CD14-positive monocyte (primary cell): Measurements from ENCODE around the gene GNAZ. TPM values are rescaled to one million over a fixed set of nuclear protein-coding genes. Genes with fewer than 3 reads are reported as not detected.
A peak's percentile ranks its signal among the peaks of the same experiment; 100 is the strongest.

Experiments used
- DNase-seq, 3 donors: peaks; one replicate each; pipeline ENCODE4 v3.0.0-alpha.2; 2011 to 2022
- H2AFZ ChIP-seq: 2 replicates; pipeline ENCODE4 v1.6.0; 2012; ENCODE audit warnings: mild to moderate bottlenecking, low read depth, low read length, inconsistent platforms; ENCODE audit not compliant: insufficient read depth, poor library complexity, severe bottlenecking
- H3K27ac ChIP-seq, 2 donors: 1 replicate in 1 of 2; 2 replicates in 1 of 2; pipeline ENCODE4 v1.5.1; 2012 to 2013; ENCODE audit warnings: low read length in 2 of 2, control low read depth in 1 of 2, inconsistent platforms in 1 of 2, low read depth in 1 of 2, mild to moderate bottlenecking in 1 of 2
- H3K27me3 ChIP-seq, 2 donors: one replicate each; pipeline versions ENCODE4 v1.6.0 to v1.6.1; 2011 to 2013; ENCODE audit warnings: low read length in 2 of 2; ENCODE audit not compliant: control insufficient read depth in 2 of 2, insufficient read depth in 2 of 2
- H3K36me3 ChIP-seq, 2 donors: replicated peaks in 1 of 2; 1 replicate in 1 of 2; 2 replicates in 1 of 2; pipeline versions ENCODE4 v1.5.1 to v1.6.1; 2012 to 2013; ENCODE audit warnings: low read length in 2 of 2, control low read depth in 1 of 2, inconsistent platforms in 1 of 2, mild to moderate bottlenecking in 1 of 2; ENCODE audit not compliant: insufficient read depth in 2 of 2, control insufficient read depth in 1 of 2
- H3K4me1 ChIP-seq, 2 donors: 1 replicate in 1 of 2; 2 replicates in 1 of 2; pipeline versions ENCODE4 v1.5.1 to v1.6.1; 2012 to 2013; ENCODE audit warnings: low read length in 2 of 2, control low read depth in 1 of 2, inconsistent platforms in 1 of 2, mild to moderate bottlenecking in 1 of 2, moderate library complexity in 1 of 2; ENCODE audit not compliant: insufficient read depth in 2 of 2, control insufficient read depth in 1 of 2
- H3K4me2 ChIP-seq: replicated peaks from 2 replicates; pipeline ENCODE3; 2012; ENCODE audit warnings: low read length, moderate library complexity, mild to moderate bottlenecking; ENCODE audit not compliant: poor library complexity, severe bottlenecking; ENCODE audit errors: extremely low read depth
- H3K4me3 ChIP-seq, 3 experiments: fragments of 200-600 bp in 1 of 3; sonication (generic) in 1 of 3; replicated peaks in 1 of 3; 1 replicate in 2 of 3; 2 replicates in 1 of 3; pipeline ENCODE4 v1.5.1; 2011 to 2013; ENCODE audit warnings: low read length in 3 of 3, mild to moderate bottlenecking in 3 of 3, control low read depth in 2 of 3, low read depth in 2 of 3, inconsistent platforms in 1 of 3, moderate library complexity in 1 of 3
- H3K79me2 ChIP-seq: 2 replicates; pipeline ENCODE4 v1.6.0; 2012; ENCODE audit warnings: mild to moderate bottlenecking, control low read depth, inconsistent platforms, low read length, moderate library complexity; ENCODE audit not compliant: insufficient read depth
- H3K9ac ChIP-seq: 2 replicates; pipeline ENCODE4 v1.6.0; 2017; ENCODE audit warnings: low read length, mild to moderate bottlenecking; ENCODE audit not compliant: insufficient read depth, poor library complexity, severe bottlenecking
- H3K9me3 ChIP-seq, 2 donors: replicated peaks in 1 of 2; 1 replicate in 1 of 2; 2 replicates in 1 of 2; pipeline versions ENCODE4 v1.5.1 to v1.6.1; 2012 to 2013; ENCODE audit warnings: low read length in 2 of 2, control low read depth in 1 of 2; ENCODE audit not compliant: control insufficient read depth in 1 of 2, insufficient read depth in 1 of 2
- H4K20me1 ChIP-seq: 2 replicates; pipeline ENCODE4 v1.6.0; 2012; ENCODE audit warnings: mild to moderate bottlenecking, low read length, control low read depth, moderate library complexity; ENCODE audit not compliant: insufficient read depth
- H3K27ac Mint-ChIP-seq, 7 donors: one replicate each; pipeline ENCODE4 v1.8.0; 2020; ENCODE audit warnings: mild to moderate bottlenecking in 7 of 7, mixed read lengths in 7 of 7, moderate library complexity in 6 of 7, inconsistent platforms in 2 of 7
- H3K27me3 Mint-ChIP-seq, 3 donors: one replicate each; pipeline ENCODE4 v1.8.0; 2021 to 2022; ENCODE audit warnings: low read depth in 3 of 3, mild to moderate bottlenecking in 3 of 3, mixed read lengths in 3 of 3, moderate library complexity in 3 of 3, inconsistent platforms in 1 of 3
- H3K36me3 Mint-ChIP-seq, 2 donors: one replicate each; pipeline ENCODE4 v1.8.0; 2020; ENCODE audit warnings: mixed read lengths in 2 of 2, inconsistent platforms in 1 of 2, mild to moderate bottlenecking in 1 of 2
- H3K4me1 Mint-ChIP-seq: one replicate; pipeline ENCODE4 v1.8.0; 2020; ENCODE audit warnings: mild to moderate bottlenecking, mixed read lengths
- H3K4me3 Mint-ChIP-seq, 2 donors: one replicate each; pipeline ENCODE4 v1.8.0; 2020; ENCODE audit warnings: mild to moderate bottlenecking in 2 of 2, mixed read lengths in 2 of 2, moderate library complexity in 1 of 2
- H3K9me3 Mint-ChIP-seq, 7 donors: one replicate each; pipeline ENCODE4 v1.8.0; 2020 to 2022; ENCODE audit warnings: mixed read lengths in 7 of 7, mild to moderate bottlenecking in 6 of 7, moderate library complexity in 6 of 7, inconsistent platforms in 2 of 7
- WGBS: methylation state at CpG from one replicate; pipeline ENCODE4 v1.1.5; 2013; ENCODE audit warnings: missing lambda C conversion rate; ENCODE audit not compliant: insufficient coverage; 5-methylcytosine and 5-hydroxymethylcytosine counted together
- intact Hi-C, 2 donors: fragments of 100-400 bp; cut with micrococcal nuclease; formaldehyde crosslinking; loops; one replicate each; pipeline versions ENCODE4 v1.15.0 to v1.15.1; 2023
- polyA plus RNA-seq, 3 donors: library from polyadenylated mRNA; depleted of rRNA in 1 of 3; unstranded in 2 of 3; stranded (reverse) in 1 of 3; fragments of 300-500 nt in 2 of 3; fragments of >200 nt in 1 of 3; fragmentation: Illumina TruSeq in 2 of 3; gene quantifications; 1 replicate in 2 of 3; 2 replicates in 1 of 3; pipeline ENCODE4 v1.2.3, GENCODE V29; 2012 to 2021
- TF ChIP-seq, protein P1 (sequence below): fragments of 200-600 bp; IDR thresholded peaks from one replicate; pipeline ENCODE4 v1.8.0; 2022; ENCODE audit warnings: antibody characterized with exemption, mild to moderate bottlenecking

Gene GNAZ
- polyA plus RNA-seq, 3 donors = 0.04 to 0.05 TPM; not detected in 1

GRCh38 chr22:23131931-23132330, 61.6 kb downstream of the GNAZ start:
- no peaks in the 10 kb centered on the region for H3K9me3 ChIP-seq
- TF ChIP-seq, protein P1, sequence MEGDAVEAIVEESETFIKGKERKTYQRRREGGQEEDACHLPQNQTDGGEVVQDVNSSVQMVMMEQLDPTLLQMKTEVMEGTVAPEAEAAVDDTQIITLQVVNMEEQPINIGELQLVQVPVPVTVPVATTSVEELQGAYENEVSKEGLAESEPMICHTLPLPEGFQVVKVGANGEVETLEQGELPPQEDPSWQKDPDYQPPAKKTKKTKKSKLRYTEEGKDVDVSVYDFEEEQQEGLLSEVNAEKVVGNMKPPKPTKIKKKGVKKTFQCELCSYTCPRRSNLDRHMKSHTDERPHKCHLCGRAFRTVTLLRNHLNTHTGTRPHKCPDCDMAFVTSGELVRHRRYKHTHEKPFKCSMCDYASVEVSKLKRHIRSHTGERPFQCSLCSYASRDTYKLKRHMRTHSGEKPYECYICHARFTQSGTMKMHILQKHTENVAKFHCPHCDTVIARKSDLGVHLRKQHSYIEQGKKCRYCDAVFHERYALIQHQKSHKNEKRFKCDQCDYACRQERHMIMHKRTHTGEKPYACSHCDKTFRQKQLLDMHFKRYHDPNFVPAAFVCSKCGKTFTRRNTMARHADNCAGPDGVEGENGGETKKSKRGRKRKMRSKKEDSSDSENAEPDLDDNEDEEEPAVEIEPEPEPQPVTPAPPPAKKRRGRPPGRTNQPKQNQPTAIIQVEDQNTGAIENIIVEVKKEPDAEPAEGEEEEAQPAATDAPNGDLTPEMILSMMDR = no peak
- H3K4me3 ChIP-seq = no peak overlapping the region
- H2AFZ ChIP-seq = no peak overlapping the region
- Mint-ChIP-seq H3K9me3 (no peaks in the 10 kb centered on the region), H3K4me3 (no peak overlapping the region), H3K27ac (no peak overlapping the region), H3K4me1 (peaks cover 2% of the 10 kb centered on the region), H3K27me3 (peaks cover 0 to 7% (median 6%) of the 10 kb centered on the region in 3 donors), H3K36me3 (no peaks in the 10 kb centered on the region)
- DNase-seq = no peak
- no peaks in the 10 kb centered on the region for H3K27me3 ChIP-seq
- no peaks in the 10 kb centered on the region for H3K4me1 ChIP-seq
- H3K36me3 ChIP-seq = no peaks in the 10 kb centered on the region
- no peak overlapping the region for H3K4me2 ChIP-seq
- H3K9ac ChIP-seq = no peak overlapping the region
- WGBS = 92% methylated on average over 6 of the region's 6 CpGs
- H3K79me2 ChIP-seq = no peaks in the 10 kb centered on the region
- intact Hi-C loops = no loop called here
- H4K20me1 ChIP-seq = no peaks in the 10 kb centered on the region
- H3K27ac ChIP-seq = no peak overlapping the region

DNA sequence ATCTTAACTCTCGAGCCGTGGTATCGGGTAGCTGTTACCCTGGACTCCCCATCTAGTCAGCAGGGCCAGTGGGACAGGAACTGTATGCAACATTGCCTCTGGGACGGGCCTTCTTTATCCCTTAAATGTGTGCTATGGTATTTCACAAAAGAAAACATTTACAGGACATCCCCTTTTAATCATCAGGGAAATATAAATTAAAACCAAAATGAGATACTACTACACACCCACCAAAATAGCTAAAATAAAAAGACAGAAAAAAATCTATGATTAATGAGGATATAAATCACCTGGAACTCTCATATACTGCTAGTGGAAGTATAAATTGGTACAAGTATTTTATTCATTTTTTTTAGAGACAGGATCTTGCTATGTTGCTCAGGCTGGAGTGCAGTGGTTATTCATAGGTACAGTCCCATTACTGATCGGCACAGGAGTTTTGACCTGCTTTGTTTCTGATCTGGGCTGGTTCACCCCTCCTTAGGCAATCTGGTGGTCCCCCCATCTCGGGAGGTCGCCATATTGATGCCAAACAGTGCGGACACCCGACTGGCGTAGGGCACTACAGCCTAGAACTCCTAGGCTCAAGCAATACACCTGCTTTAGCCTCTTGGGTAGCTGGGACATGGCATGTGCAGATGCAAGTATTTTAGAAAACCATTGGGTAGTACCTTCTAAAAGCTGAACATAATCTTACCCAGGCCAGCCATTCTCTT, 62.2 kb downstream of the GNAZ start:
- 96% methylated on average over 4 of the region's 10 CpGs for WGBS
- Histone ChIP-seq H3K9ac (no peak overlapping the region), H3K36me3 (no peaks in the 10 kb centered on the region), H3K27ac (no peak overlapping the region), H3K79me2 (no peaks in the 10 kb centered on the region), H4K20me1 (no peaks in the 10 kb centered on the region), H2AFZ (no peak overlapping the region), H3K4me3 (no peak overlapping the region), H3K27me3 (no peaks in the 10 kb centered on the region), H3K9me3 (no peaks in the 10 kb centered on the region), H3K4me2 (no peak overlapping the region), H3K4me1 (peaks cover 0 to 2% of the 10 kb centered on the region in 2 donors)
- peak overlapping the region in 1 of 7 donors; percentile 27 for H3K27ac Mint-ChIP-seq
- H3K4me1 Mint-ChIP-seq = peaks cover 2% of the 10 kb centered on the region
- intact Hi-C loops = no loop called here
- H3K27me3 Mint-ChIP-seq = peaks cover 0 to 7% (median 6%) of the 10 kb centered on the region in 3 donors
- H3K4me3 Mint-ChIP-seq = no peak overlapping the region
- DNase-seq = no peak
- TF ChIP-seq, protein P1 = no peak
- no peaks in the 10 kb centered on the region for H3K9me3 Mint-ChIP-seq
- H3K36me3 Mint-ChIP-seq = no peaks in the 10 kb centered on the region
